PFSK-1 (cell line): ENCODE measurements around the gene OR13C2.

Experiments
- POLR2AphosphoS5 ChIP-seq: IDR thresholded peaks from 2 replicates; pipeline ENCODE4 v1.6.1; 2012; ENCODE audit warnings: low read depth, mild to moderate bottlenecking, control low read depth, low read length, moderate library complexity
- TF ChIP-seq, protein P1 (sequence below), 2 experiments: IDR thresholded peaks; 2 replicates each; pipeline versions ENCODE4 v1.6.1 to v1.8.0; 2011 to 2012; ENCODE audit warnings: low read depth in 2 of 2, low read length in 2 of 2, control low read depth in 1 of 2, inconsistent platforms in 1 of 2, mild to moderate bottlenecking in 1 of 2, moderate library complexity in 1 of 2; ENCODE audit not compliant: insufficient read depth in 1 of 2

DNA sequence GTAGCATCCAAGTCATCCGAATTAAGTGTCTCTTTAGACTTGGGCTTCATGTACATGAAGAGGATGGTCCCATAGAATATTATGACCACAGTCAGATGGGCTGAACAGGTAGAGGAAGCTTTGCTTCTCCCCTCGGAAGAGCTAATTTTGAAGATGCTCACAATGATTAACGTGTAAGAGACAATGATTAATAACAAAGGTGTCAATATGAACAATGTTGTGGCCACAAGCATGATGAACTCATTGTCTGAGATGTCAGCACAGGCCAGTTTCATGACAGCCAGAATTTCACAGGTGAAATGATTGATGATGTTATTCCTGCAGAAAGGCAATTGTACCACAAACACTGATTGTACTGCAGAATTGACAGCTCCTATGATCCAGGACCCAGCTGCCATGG lies 626 bp downstream of the OR13C2 start:
- TF ChIP-seq, protein P1, sequence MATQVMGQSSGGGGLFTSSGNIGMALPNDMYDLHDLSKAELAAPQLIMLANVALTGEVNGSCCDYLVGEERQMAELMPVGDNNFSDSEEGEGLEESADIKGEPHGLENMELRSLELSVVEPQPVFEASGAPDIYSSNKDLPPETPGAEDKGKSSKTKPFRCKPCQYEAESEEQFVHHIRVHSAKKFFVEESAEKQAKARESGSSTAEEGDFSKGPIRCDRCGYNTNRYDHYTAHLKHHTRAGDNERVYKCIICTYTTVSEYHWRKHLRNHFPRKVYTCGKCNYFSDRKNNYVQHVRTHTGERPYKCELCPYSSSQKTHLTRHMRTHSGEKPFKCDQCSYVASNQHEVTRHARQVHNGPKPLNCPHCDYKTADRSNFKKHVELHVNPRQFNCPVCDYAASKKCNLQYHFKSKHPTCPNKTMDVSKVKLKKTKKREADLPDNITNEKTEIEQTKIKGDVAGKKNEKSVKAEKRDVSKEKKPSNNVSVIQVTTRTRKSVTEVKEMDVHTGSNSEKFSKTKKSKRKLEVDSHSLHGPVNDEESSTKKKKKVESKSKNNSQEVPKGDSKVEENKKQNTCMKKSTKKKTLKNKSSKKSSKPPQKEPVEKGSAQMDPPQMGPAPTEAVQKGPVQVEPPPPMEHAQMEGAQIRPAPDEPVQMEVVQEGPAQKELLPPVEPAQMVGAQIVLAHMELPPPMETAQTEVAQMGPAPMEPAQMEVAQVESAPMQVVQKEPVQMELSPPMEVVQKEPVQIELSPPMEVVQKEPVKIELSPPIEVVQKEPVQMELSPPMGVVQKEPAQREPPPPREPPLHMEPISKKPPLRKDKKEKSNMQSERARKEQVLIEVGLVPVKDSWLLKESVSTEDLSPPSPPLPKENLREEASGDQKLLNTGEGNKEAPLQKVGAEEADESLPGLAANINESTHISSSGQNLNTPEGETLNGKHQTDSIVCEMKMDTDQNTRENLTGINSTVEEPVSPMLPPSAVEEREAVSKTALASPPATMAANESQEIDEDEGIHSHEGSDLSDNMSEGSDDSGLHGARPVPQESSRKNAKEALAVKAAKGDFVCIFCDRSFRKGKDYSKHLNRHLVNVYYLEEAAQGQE (IDR thresholded peaks at IDR 0.05; ENCODE audit: insufficient read depth in 1 of 2, low read depth in 2 of 2, low read length in 2 of 2): no peak
- TF ChIP-seq POLR2AphosphoS5: no peak
